MM.1S (cell line): Measurements from ENCODE around the gene ST3GAL3.

Source experiments
- DNase-seq: peaks from one replicate; pipeline ENCODE4 v3.0.0-alpha.2; 2015
- H2AFZ ChIP-seq: fragments of 300-600 bp; sonication (generic); 2 replicates; pipeline ENCODE4 v1.6.0; 2016; ENCODE audit warnings: antibody characterized with exemption, low read length
- H3F3A ChIP-seq: fragments of 300-600 bp; sonication (generic); 2 replicates; pipeline ENCODE4 v1.6.1; 2016; ENCODE audit warnings: mild to moderate bottlenecking, antibody characterized with exemption, low read length, moderate library complexity, mixed read lengths; ENCODE audit not compliant: insufficient read depth
- H3K27ac ChIP-seq: fragments of 300-600 bp; sonication (generic); 2 replicates; pipeline ENCODE4 v1.5.1; 2016; ENCODE audit warnings: mild to moderate bottlenecking, low read length
- H3K27me3 ChIP-seq: fragments of 300-600 bp; sonication (generic); replicated peaks from 2 replicates; pipeline ENCODE4 v1.6.0; 2016; ENCODE audit warnings: low read length; ENCODE audit not compliant: insufficient read depth
- H3K36me3 ChIP-seq: fragments of 300-600 bp; sonication (generic); replicated peaks from 2 replicates; pipeline ENCODE4 v1.6.1; 2016; ENCODE audit warnings: mild to moderate bottlenecking, low read length, mixed read lengths; ENCODE audit not compliant: insufficient read depth
- H3K4me1 ChIP-seq: fragments of 300-600 bp; sonication (generic); 2 replicates; pipeline ENCODE4 v1.6.1; 2016; ENCODE audit warnings: low read length, mixed read lengths
- H3K4me2 ChIP-seq: fragments of 300-600 bp; sonication (generic); 2 replicates; pipeline ENCODE4 v1.6.0; 2016; ENCODE audit warnings: low read depth, low read length
- H3K4me3 ChIP-seq: fragments of 300-600 bp; sonication (generic); 2 replicates; pipeline ENCODE4 v1.5.1; 2016; ENCODE audit warnings: low read length, mixed read lengths
- H3K79me2 ChIP-seq: fragments of 300-600 bp; sonication (generic); 2 replicates; pipeline ENCODE4 v1.6.1; 2016; ENCODE audit warnings: mixed run types, low read length, mixed read lengths
- H3K9ac ChIP-seq: fragments of 300-600 bp; sonication (generic); 2 replicates; pipeline ENCODE4 v1.6.1; 2016; ENCODE audit warnings: low read length, mixed read lengths
- H3K9me2 ChIP-seq: fragments of 300-600 bp; sonication (generic); replicated peaks from 2 replicates; pipeline ENCODE4 v1.6.1; 2016; ENCODE audit warnings: mild to moderate bottlenecking, low read length, mixed read lengths; ENCODE audit not compliant: insufficient read depth
- H3K9me3 ChIP-seq: fragments of 300-600 bp; sonication (generic); replicated peaks from 2 replicates; pipeline ENCODE4 v1.6.1; 2016; ENCODE audit warnings: mild to moderate bottlenecking, low read length, mixed read lengths; ENCODE audit not compliant: insufficient read depth
- H4K20me1 ChIP-seq: fragments of 300-600 bp; sonication (generic); 2 replicates; pipeline ENCODE4 v1.6.1; 2016; ENCODE audit warnings: mild to moderate bottlenecking, low read length, moderate library complexity, mixed read lengths; ENCODE audit not compliant: insufficient read depth
- EZH2 ChIP-seq: fragments of 300-600 bp; sonication (generic); optimal IDR thresholded peaks from 2 replicates; pipeline ENCODE3; 2017; ENCODE audit warnings: low read depth, mild to moderate bottlenecking, antibody characterized with exemption, low read length, mixed read lengths
- EZH2phosphoT487 ChIP-seq: fragments of 300-600 bp; sonication (generic); IDR thresholded peaks from 2 replicates; pipeline ENCODE4 v1.6.1; 2018; ENCODE audit warnings: antibody characterized with exemption, low read length
- TF ChIP-seq, protein P1 (sequence below): fragments of 300-600 bp; sonication (generic); IDR thresholded peaks from 2 replicates; pipeline ENCODE4 v1.5.1; 2016; ENCODE audit warnings: antibody characterized with exemption, low read length, mixed read lengths

Gene ST3GAL3

DNA sequence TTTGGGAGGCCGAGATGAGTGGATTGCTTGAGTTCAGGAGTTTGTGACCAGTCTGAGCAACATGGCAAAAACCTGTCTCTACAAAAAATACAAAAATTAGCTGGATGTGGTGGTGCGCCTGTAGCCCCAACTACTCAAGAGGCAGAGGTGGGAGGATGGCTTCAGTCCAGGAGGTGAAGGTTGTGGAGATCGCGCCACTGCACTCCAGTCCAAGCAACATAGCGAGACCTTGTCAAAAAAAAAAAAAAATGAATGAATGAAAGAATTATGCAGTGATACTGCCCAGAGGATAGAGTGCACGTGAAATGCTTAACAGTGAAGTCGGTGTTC lies 262.0 kb downstream of the ST3GAL3 start:
- TF ChIP-seq, protein P1, sequence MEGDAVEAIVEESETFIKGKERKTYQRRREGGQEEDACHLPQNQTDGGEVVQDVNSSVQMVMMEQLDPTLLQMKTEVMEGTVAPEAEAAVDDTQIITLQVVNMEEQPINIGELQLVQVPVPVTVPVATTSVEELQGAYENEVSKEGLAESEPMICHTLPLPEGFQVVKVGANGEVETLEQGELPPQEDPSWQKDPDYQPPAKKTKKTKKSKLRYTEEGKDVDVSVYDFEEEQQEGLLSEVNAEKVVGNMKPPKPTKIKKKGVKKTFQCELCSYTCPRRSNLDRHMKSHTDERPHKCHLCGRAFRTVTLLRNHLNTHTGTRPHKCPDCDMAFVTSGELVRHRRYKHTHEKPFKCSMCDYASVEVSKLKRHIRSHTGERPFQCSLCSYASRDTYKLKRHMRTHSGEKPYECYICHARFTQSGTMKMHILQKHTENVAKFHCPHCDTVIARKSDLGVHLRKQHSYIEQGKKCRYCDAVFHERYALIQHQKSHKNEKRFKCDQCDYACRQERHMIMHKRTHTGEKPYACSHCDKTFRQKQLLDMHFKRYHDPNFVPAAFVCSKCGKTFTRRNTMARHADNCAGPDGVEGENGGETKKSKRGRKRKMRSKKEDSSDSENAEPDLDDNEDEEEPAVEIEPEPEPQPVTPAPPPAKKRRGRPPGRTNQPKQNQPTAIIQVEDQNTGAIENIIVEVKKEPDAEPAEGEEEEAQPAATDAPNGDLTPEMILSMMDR: no peak
- no peak for TF ChIP-seq EZH2phosphoT487
- no peak for TF ChIP-seq EZH2
- Histone ChIP-seq H3F3A (peaks cover 12% of the 10 kb centered on the region), H3K4me3 (peak overlapping the region; percentile 38; the same call in 1 of the 2 replicates), H3K27me3 (no peaks in the 10 kb centered on the region), H3K36me3 (no peaks in the 10 kb centered on the region), H3K9me3 (no peaks in the 10 kb centered on the region), H3K79me2 (peaks cover 20% of the 10 kb centered on the region), H2AFZ (peak overlapping the region; percentile 42; the same call in 1 of the 2 replicates), H3K9ac (no peak overlapping the region), H3K4me1 (peaks cover 20% of the 10 kb centered on the region), H4K20me1 (no peaks in the 10 kb centered on the region), H3K4me2 (peak overlapping the region; percentile 81), H3K9me2 (no peaks in the 10 kb centered on the region), H3K27ac (no peak overlapping the region)
- no peak for DNase-seq

DNA sequence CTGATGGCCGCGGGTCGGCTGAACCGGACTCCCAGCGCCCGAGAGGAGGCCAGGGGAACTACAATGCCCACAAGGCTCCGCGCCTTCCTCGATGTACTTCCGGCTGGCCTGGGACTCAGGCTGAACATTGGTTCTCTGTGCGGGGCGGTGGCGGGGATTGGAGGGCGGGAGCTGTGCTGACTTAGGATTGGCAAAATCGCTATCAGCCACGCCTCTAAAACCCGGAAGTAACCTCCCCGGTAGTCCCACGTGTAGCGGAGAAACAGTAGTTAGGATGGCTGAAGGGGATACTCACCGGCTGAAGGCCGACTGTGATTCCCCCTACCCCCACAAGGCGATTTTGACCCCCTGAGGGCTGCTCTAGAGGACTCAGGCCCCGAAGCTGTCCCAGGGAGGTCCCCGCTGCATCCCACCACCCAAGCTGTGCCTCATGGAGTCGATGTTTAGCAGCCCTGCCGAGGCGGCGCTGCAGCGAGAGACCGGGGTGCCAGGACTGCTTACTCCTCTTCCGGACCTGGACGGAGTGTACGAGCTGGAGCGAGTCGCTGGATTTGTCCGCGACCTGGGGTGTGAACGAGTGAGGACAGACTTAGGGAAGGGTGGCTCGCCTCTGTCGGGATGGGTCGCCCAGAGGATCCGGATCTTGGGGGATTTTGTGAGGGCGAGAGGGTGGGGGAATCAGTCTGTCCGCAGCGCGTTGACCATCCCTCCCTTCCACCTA lies 262.6 kb downstream of the ST3GAL3 start, which contains the start of gene DPH2:
TSS of gene DPH2 (plus strand) at position 265 of the 721 bp plus-strand sequence. CDS start at position 431, 166 bp downstream.
- Histone ChIP-seq H3K9me3 (no peaks in the 10 kb centered on the region), H3K27ac (no peak within 1 kb of the TSS), H2AFZ (peak within 1 kb of the TSS; percentile 92), H4K20me1 (no peaks in the 10 kb centered on the region), H3K9me2 (no peaks in the 10 kb centered on the region), H3K4me3 (peak within 1 kb of the TSS; percentile 99), H3F3A (peaks cover 14% of the 10 kb centered on the region), H3K36me3 (no peaks in the 10 kb centered on the region), H3K4me2 (peak within 1 kb of the TSS; percentile 99), H3K79me2 (peaks cover 23% of the 10 kb centered on the region), H3K9ac (peak within 1 kb of the TSS; percentile 88), H3K4me1 (peaks cover 20% of the 10 kb centered on the region), H3K27me3 (no peaks in the 10 kb centered on the region)
- TF ChIP-seq EZH2: no peak
- TF ChIP-seq EZH2phosphoT487: no peak
- TF ChIP-seq, protein P1: no peak; the same call in 1 of the 2 replicates
- peak; percentile 98 for DNase-seq

DNA sequence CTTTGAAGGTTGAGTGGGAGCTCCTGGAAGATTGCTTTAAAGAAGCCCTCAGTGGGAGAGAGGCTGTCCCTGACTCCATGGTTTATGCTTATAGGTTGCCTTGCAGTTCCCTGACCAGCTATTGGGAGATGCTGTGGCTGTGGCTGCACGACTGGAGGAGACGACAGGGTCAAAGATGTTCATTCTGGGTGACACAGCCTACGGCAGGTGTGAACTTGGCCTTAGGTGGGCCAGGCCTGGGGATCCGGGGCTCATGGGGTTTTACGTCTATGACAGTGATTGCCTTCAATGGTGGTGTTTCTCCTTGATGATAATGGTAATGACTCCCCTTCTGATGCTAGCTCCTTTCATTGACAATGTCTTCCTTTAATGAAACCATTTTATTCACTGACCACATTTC lies 263.2 kb downstream of the ST3GAL3 start:
- peaks cover 29% of the 10 kb centered on the region for H3K79me2 ChIP-seq
- no peak for DNase-seq
- peaks cover 20% of the 10 kb centered on the region for H3K4me1 ChIP-seq
- no peaks in the 10 kb centered on the region for H4K20me1 ChIP-seq
- no peaks in the 10 kb centered on the region for H3K27me3 ChIP-seq
- H3K36me3 ChIP-seq: no peaks in the 10 kb centered on the region
- no peaks in the 10 kb centered on the region for H3K9me2 ChIP-seq
- no peak overlapping the region for H3K27ac ChIP-seq
- peak overlapping the region; percentile 99 for H3K4me3 ChIP-seq
- peaks cover 14% of the 10 kb centered on the region for H3F3A ChIP-seq
- H3K9me3 ChIP-seq: no peaks in the 10 kb centered on the region
- peak overlapping the region; percentile 99 for H3K4me2 ChIP-seq
- TF ChIP-seq EZH2: no peak
- TF ChIP-seq EZH2phosphoT487: no peak
- TF ChIP-seq, protein P1: no peak
- H2AFZ ChIP-seq: peak overlapping the region; percentile 92; the same call in 1 of the 2 replicates
- peak overlapping the region; percentile 88 for H3K9ac ChIP-seq
